Heart right ventricle (tissue), 16 donors: ENCODE data around the gene ZNF565. TPM values are rescaled to one million over a fixed set of nuclear protein-coding genes. Genes with fewer than 3 reads are reported as not detected.
A peak's percentile ranks its signal among the peaks of the same experiment; 100 is the strongest.
"Not testable (repeated sequence)": the region's sequence is repeated elsewhere in the genome, so short reads cannot be mapped to it uniquely, and the experiment has no call there.

ENCODE experiments used
- ATAC-seq, 8 donors: fragments of 200-7000 bp; cut with Tn5 transposase; one replicate each; pipeline ENCODE4 v1.9.1; 2020; ENCODE audit warnings: mild to moderate bottlenecking in 8 of 8, moderate library complexity in 8 of 8, moderate number of reproducible peaks in 1 of 8
- DNase-seq, 2 donors: peaks; one replicate each; pipeline ENCODE4 v3.0.0-alpha.2; 2020
- H3K27ac ChIP-seq, 10 donors: fragments of 200-600 bp; sonication (generic) in 2 of 10; one replicate each; pipeline versions ENCODE4 v1.5.0 to v1.8.0; 2020 to 2022; ENCODE audit warnings: mild to moderate bottlenecking in 3 of 10
- H3K27me3 ChIP-seq, 7 donors: fragments of 200-600 bp; one replicate each; pipeline ENCODE4 v1.8.0; 2021 to 2022; ENCODE audit warnings: mild to moderate bottlenecking in 2 of 7
- H3K36me3 ChIP-seq, 9 donors: fragments of 200-600 bp; sonication (generic) in 1 of 9; one replicate each; pipeline versions ENCODE4 v1.5.0 to v1.8.0; 2020 to 2022; ENCODE audit warnings: mild to moderate bottlenecking in 2 of 9
- H3K4me1 ChIP-seq, 9 donors: fragments of 200-600 bp; sonication (generic) in 1 of 9; one replicate each; pipeline versions ENCODE4 v1.5.0 to v1.8.0; 2020 to 2022; ENCODE audit warnings: mild to moderate bottlenecking in 4 of 9
- H3K4me3 ChIP-seq, 10 donors: fragments of 200-600 bp; sonication (generic) in 2 of 10; one replicate each; pipeline versions ENCODE4 v1.5.0 to v1.8.0; 2020 to 2022; ENCODE audit warnings: mild to moderate bottlenecking in 7 of 10, moderate library complexity in 2 of 10
- H3K9me3 ChIP-seq, 11 donors: fragments of 200-600 bp in 10 of 11; sonication (generic) in 2 of 11; one replicate each; pipeline versions ENCODE4 v1.5.0 to v1.8.0; 2013 to 2022; ENCODE audit warnings: mild to moderate bottlenecking in 2 of 11, control low read depth in 1 of 11, moderate library complexity in 1 of 11
- CTCF ChIP-seq, 9 donors: fragments of 200-600 bp; sonication (generic) in 2 of 9; IDR thresholded peaks; one replicate each; pipeline versions ENCODE4 v1.5.0 to v1.8.0; 2021 to 2022; ENCODE audit warnings: antibody characterized with exemption in 9 of 9, mild to moderate bottlenecking in 5 of 9, moderate library complexity in 1 of 9
- WGBS, 2 donors: extraction: QIAGEN DNeasy Blood & Tissue Kit; methylation state at CpG; one replicate each; pipeline ENCODE4 v1.1.7; 2013; ENCODE audit warnings: inconsistent platforms in 1 of 2; 5-methylcytosine and 5-hydroxymethylcytosine counted together
- intact Hi-C, 10 donors: fragments of 100-400 bp; cut with DNase I; formaldehyde crosslinking; loops; one replicate each; pipeline versions ENCODE4 v1.11.1 to v1.14.2; 2022
- polyA plus RNA-seq, 2 donors: library from polyadenylated mRNA; stranded (reverse); fragments of 200-250 nt; gene quantifications; one replicate each; pipeline ENCODE4 v1.2.3, GENCODE V29; 2013
- total RNA-seq, 10 donors: library from RNA; stranded (reverse); fragmentation: NEBNext Ultra II Directional in 3 of 10; extraction: Animal tissue kit (Norgen Biotek cat#: 25700) in 3 of 10; gene quantifications; one replicate each; pipeline versions ENCODE4 v1.2.1 to v1.2.4, GENCODE V29; 2021 to 2023
- donor health status: Arrhythmogenic right ventricular cardiomyopathy.
- donor health status: ischemic (EF 13 %, LVEDD 7.1; RV severe dilation, severe dysfunction).
- donor health status: healthy with polysubstance abuse.
- donor health status: DM: no; HTN: yes; CAD: no.
- donor health status: DM: no; HTN: no; CAD: no.
- donor health status: ischemic (EF 25% LVEDD 6.9; RV normal size, moderate dysfunction).
- donor health status: ischemic (EF 25% LVEDD 5.7; RV mildly dilated, moderate dysfunction).
- donor health status: healthy.
- donor health status: DM: yes; HTN: yes; CAD: no.
- donor health status: Ischemic cardiomyopathy.
- donor health status: ischemic (EF 35%, LVEDD 5.7; RV mildly dilated, moderate dysfunction).
- donor health status: nonischemic (EF 11% LVEDD 7.7; RV severe dilation, severe dysfunction).
- donor health status: DM: yes; HTN: yes; CAD: no.
- donor health status: PGD.
- donor health status: ischemic (EF 29% LVEDD 5.4; RV normal size, mild dysfunction).
- donor health status: nonischemic (EF 23%, LVEDD 6.1; RV moderate dilation, normal function).

Gene ZNF565
- total and polyA plus RNA-seq, 12 donors, result 2.2 to 5.1 (median 3.5) TPM

- TF ChIP-seq CTCF (IDR thresholded peaks at IDR 0.05), result no peak
- peaks cover 0 to 27% (median 19%) of the 10 kb centered on the region in 9 donors for H3K36me3 ChIP-seq
- ATAC-seq, result no peak
- peaks cover 0 to 34% (median 21%) of the 10 kb centered on the region in 9 donors for H3K4me1 ChIP-seq
- H3K4me3 ChIP-seq, result peak overlapping the region; percentile 73 to 99 (median 88)
- WGBS, 2 donors, result 67% methylated on average over 7 of the region's 7 CpGs
- no peaks in the 10 kb centered on the region for H3K9me3 ChIP-seq
- H3K27ac ChIP-seq, result peak overlapping the region; percentile 89 to 100 (median 99)
- H3K27me3 ChIP-seq, result no peaks in the 10 kb centered on the region
- intact Hi-C loops, result loop anchor here in 1 of 10 donors (1.0 kb wide), 1 partner anchor 11 kb away; no protein-coding TSS in a partner anchor
- DNase-seq, result no peak
Observed at GRCh38 chr19:36139120-36139472, 75.4 kb downstream of the ZNF565 start.

GRCh38 chr19:36136964-36137686, 77.3 kb downstream of the ZNF565 start:
- H3K36me3 ChIP-seq, result peaks cover 0 to 7% (median 4%) of the 10 kb centered on the region in 9 donors
- DNase-seq, result peak; percentile 48 to 63
- no peak for TF ChIP-seq CTCF (IDR thresholded peaks at IDR 0.05)
- WGBS, 2 donors, result 61% methylated on average over 12 of the region's 12 CpGs
- no peak overlapping the region for H3K4me3 ChIP-seq
- peak in 3 of 8 donors; percentile 36 to 49 (median 39) for ATAC-seq
- H3K27ac ChIP-seq, result peak overlapping the region in 9 of 10 donors; percentile 27 to 81 (median 68)
- intact Hi-C loops, result no loop called here
- no peaks in the 10 kb centered on the region for H3K9me3 ChIP-seq
- peaks cover 0 to 36% (median 21%) of the 10 kb centered on the region in 9 donors for H3K4me1 ChIP-seq
- H3K27me3 ChIP-seq, result no peaks in the 10 kb centered on the region

DNA sequence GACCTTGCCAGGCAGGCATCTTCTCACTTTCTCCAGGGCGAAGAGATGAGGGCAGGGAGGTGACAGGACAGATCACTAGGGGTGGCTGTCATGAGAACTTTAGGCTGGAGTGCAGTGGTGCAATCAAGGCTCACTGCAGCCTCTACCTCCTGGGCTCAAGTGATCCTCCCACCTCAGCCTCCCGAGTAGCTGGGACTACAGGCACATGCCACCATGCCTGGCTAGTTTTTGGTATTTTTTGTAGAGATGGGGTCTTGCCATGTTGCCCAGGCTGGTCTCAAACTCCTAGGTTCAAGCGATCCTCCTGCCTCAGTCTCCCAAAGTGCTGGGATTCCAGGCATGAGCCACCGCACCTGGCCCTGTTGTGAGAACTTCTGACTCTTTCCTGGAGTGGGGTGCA, 79.6 kb downstream of the ZNF565 start:
- H3K36me3 ChIP-seq, DNase-seq, intact Hi-C loops, ATAC-seq, H3K9me3 ChIP-seq, H3K4me3 ChIP-seq, H3K27ac ChIP-seq, H3K27me3 ChIP-seq: not testable (repeated sequence)
- H3K4me1 ChIP-seq, result peaks cover 0 to 42% (median 11%) of the 10 kb centered on the region in 9 donors
- WGBS, 2 donors, result 92 to 96% methylated on average over 4 of the region's 4 CpGs

Other genes with a start within 250 kb of the ZNF565 start
- 10 to 100 TPM in 5 of 10 donors, 1 to 10 TPM in 5; 7.3 to 13.4 (median 10.2) TPM for gene SDHAF1, start 219.5 kb downstream of the ZNF565 start, total RNA-seq
- gene SDHAF1, start 219.5 kb downstream of the ZNF565 start, polyA plus RNA-seq, result 10 to 100 TPM in 1 of 2 donors, 1 to 10 TPM in 1; 7.7 to 26.6 TPM
- under 1 TPM in 3 of 10 donors, not detected in 7; 0.26 to 0.62 (median 0.42) TPM for gene SYNE4, start 205.9 kb downstream of the ZNF565 start, total RNA-seq
- under 1 TPM; 0.29 to 0.37 TPM for gene SYNE4, start 205.9 kb downstream of the ZNF565 start, polyA plus RNA-seq
- 10 to 100 TPM in 6 of 10 donors, 1 to 10 TPM in 4; 7.9 to 12.4 (median 10.2) TPM for gene ALKBH6, start 200.5 kb downstream of the ZNF565 start, total RNA-seq
- 10 to 100 TPM; 16.2 to 18.9 TPM for gene ALKBH6, start 200.5 kb downstream of the ZNF565 start, polyA plus RNA-seq
- 1 to 10 TPM; 1.2 to 7.5 (median 4.7) TPM for gene CLIP3, start 181.8 kb downstream of the ZNF565 start, total RNA-seq
- 1 to 10 TPM; 2.2 to 2.6 TPM for gene CLIP3, start 181.8 kb downstream of the ZNF565 start, polyA plus RNA-seq
- 1 to 10 TPM; 2.7 to 7.7 (median 3.5) TPM for gene THAP8, start 160.4 kb downstream of the ZNF565 start, total RNA-seq
- gene THAP8, start 160.4 kb downstream of the ZNF565 start, polyA plus RNA-seq, result 1 to 10 TPM; 5.3 to 6.2 TPM
- gene WDR62, start 159.8 kb downstream of the ZNF565 start, total RNA-seq, result 10 to 100 TPM in 7 of 10 donors, 1 to 10 TPM in 3; 6.0 to 33.7 (median 12.9) TPM
- 10 to 100 TPM in 1 of 2 donors, 1 to 10 TPM in 1; 1.6 to 22.1 TPM for gene WDR62, start 159.8 kb downstream of the ZNF565 start, polyA plus RNA-seq
- not detected for gene OVOL3, start 103.5 kb downstream of the ZNF565 start, total RNA-seq
- not detected for gene OVOL3, start 103.5 kb downstream of the ZNF565 start, polyA plus RNA-seq
- gene POLR2I, start 99.8 kb downstream of the ZNF565 start, total RNA-seq, result 100 to 1,000 TPM in 6 of 10 donors, 10 to 100 TPM in 4; 83.7 to 139 (median 105) TPM
- gene POLR2I, start 99.8 kb downstream of the ZNF565 start, polyA plus RNA-seq, result 100 to 1,000 TPM; 153 TPM
- 100 to 1,000 TPM in 4 of 10 donors, 10 to 100 TPM in 6; 73.0 to 134 (median 97.3) TPM for gene TBCB, start 99.2 kb downstream of the ZNF565 start, total RNA-seq
- 100 to 1,000 TPM; 142 to 193 TPM for gene TBCB, start 99.2 kb downstream of the ZNF565 start, polyA plus RNA-seq
- gene CAPNS1, start 74.6 kb downstream of the ZNF565 start, total RNA-seq, result 1,000 to 10,000 TPM in 1 of 10 donors, 100 to 1,000 TPM in 9; 800 to 1,095 (median 894) TPM
- gene CAPNS1, start 74.6 kb downstream of the ZNF565 start, polyA plus RNA-seq, result 1,000 to 10,000 TPM in 1 of 2 donors, 100 to 1,000 TPM in 1; 745 to 1,027 TPM
- 1,000 to 10,000 TPM; 1,564 to 3,571 (median 2,793) TPM for gene COX7A1, start 62.2 kb downstream of the ZNF565 start, total RNA-seq
- 1,000 to 10,000 TPM in 1 of 2 donors, 100 to 1,000 TPM in 1; 850 to 2,441 TPM for gene COX7A1, start 62.2 kb downstream of the ZNF565 start, polyA plus RNA-seq
- gene ZNF146, start 441 bp upstream of the ZNF565 start, total RNA-seq, result 10 to 100 TPM; 25.7 to 42.1 (median 32.6) TPM
- gene ZNF146, start 441 bp upstream of the ZNF565 start, polyA plus RNA-seq, result 10 to 100 TPM; 20.1 to 27.3 TPM
- gene ZFP14, start 164.5 kb upstream of the ZNF565 start, total RNA-seq, result 1 to 10 TPM; 1.0 to 4.0 (median 2.5) TPM
- 1 to 10 TPM in 1 of 2 donors, under 1 TPM in 1; 0.62 to 2.2 TPM for gene ZFP14, start 164.5 kb upstream of the ZNF565 start, polyA plus RNA-seq
- gene ZFP82, start 204.0 kb upstream of the ZNF565 start, total RNA-seq, result 1 to 10 TPM; 3.1 to 6.3 (median 4.3) TPM
- 1 to 10 TPM; 1.9 to 2.5 TPM for gene ZFP82, start 204.0 kb upstream of the ZNF565 start, polyA plus RNA-seq